PFSK-1 (cell line): ENCODE measurements around the gene KRT73.

Experiments used
- FOXP2 ChIP-seq: optimal IDR thresholded peaks from 2 replicates; pipeline ENCODE3; 2011; ENCODE audit warnings: borderline replicate concordance, control low read depth, inconsistent platforms; ENCODE audit not compliant: insufficient read depth; ENCODE audit errors: extremely low read length, extremely low read depth
- POLR2AphosphoS5 ChIP-seq: IDR thresholded peaks from 2 replicates; pipeline ENCODE4 v1.6.1; 2012; ENCODE audit warnings: low read depth, mild to moderate bottlenecking, control low read depth, low read length, moderate library complexity
- SIN3A ChIP-seq: IDR thresholded peaks from 2 replicates; pipeline ENCODE4 v1.6.1; 2012; ENCODE audit warnings: mild to moderate bottlenecking, low read length, moderate library complexity, borderline replicate concordance; ENCODE audit not compliant: insufficient read depth
- TAF1 ChIP-seq: IDR thresholded peaks from 2 replicates; pipeline ENCODE4 v1.6.1; 2012; ENCODE audit warnings: low read length, control low read depth, borderline replicate concordance; ENCODE audit not compliant: insufficient read depth
- TF ChIP-seq, protein P1 (sequence below), 2 experiments: IDR thresholded peaks; 2 replicates each; pipeline versions ENCODE4 v1.6.1 to v1.8.0; 2011 to 2012; ENCODE audit warnings: low read depth in 2 of 2, low read length in 2 of 2, control low read depth in 1 of 2, inconsistent platforms in 1 of 2, mild to moderate bottlenecking in 1 of 2, moderate library complexity in 1 of 2; ENCODE audit not compliant: insufficient read depth in 1 of 2

DNA sequence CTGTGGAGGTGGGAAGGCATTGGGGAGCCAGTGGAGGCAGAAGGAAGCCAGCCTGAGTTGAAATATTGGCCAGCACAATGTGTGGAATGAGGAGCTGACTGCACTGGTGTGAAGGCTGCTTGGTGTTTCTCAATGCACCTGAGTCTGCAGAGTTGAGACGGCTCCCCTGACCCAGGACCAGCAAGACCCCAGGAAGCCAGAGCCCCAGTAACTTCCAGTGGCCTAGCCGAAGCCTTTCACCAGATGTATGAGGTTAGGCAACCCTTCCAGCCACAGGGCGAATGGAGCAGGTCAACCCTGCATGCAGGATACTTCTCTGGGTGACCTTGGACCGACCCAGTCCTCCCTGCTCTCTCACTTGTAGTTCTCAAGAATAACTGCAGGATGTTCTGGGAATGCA is 12.9 kb upstream of the KRT73 start:
- no peak for TF ChIP-seq TAF1
- TF ChIP-seq, protein P1, sequence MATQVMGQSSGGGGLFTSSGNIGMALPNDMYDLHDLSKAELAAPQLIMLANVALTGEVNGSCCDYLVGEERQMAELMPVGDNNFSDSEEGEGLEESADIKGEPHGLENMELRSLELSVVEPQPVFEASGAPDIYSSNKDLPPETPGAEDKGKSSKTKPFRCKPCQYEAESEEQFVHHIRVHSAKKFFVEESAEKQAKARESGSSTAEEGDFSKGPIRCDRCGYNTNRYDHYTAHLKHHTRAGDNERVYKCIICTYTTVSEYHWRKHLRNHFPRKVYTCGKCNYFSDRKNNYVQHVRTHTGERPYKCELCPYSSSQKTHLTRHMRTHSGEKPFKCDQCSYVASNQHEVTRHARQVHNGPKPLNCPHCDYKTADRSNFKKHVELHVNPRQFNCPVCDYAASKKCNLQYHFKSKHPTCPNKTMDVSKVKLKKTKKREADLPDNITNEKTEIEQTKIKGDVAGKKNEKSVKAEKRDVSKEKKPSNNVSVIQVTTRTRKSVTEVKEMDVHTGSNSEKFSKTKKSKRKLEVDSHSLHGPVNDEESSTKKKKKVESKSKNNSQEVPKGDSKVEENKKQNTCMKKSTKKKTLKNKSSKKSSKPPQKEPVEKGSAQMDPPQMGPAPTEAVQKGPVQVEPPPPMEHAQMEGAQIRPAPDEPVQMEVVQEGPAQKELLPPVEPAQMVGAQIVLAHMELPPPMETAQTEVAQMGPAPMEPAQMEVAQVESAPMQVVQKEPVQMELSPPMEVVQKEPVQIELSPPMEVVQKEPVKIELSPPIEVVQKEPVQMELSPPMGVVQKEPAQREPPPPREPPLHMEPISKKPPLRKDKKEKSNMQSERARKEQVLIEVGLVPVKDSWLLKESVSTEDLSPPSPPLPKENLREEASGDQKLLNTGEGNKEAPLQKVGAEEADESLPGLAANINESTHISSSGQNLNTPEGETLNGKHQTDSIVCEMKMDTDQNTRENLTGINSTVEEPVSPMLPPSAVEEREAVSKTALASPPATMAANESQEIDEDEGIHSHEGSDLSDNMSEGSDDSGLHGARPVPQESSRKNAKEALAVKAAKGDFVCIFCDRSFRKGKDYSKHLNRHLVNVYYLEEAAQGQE (IDR thresholded peaks at IDR 0.05; ENCODE audit: insufficient read depth in 1 of 2, low read depth in 2 of 2, low read length in 2 of 2), result no peak
- no peak for TF ChIP-seq POLR2AphosphoS5
- no peak for TF ChIP-seq SIN3A
- TF ChIP-seq FOXP2, result no peak
